K562 (cell line): Measurements from ENCODE around the gene CHN1.

Experiments used
- E2F4 ChIP-seq: sonication (generic); formaldehyde crosslinking; IDR thresholded peaks from 2 replicates; pipeline ENCODE4 v1.8.0; 2022; ENCODE audit warnings: mild to moderate bottlenecking, low read depth, missing genetic modification reagents
- HNRNPK ChIP-seq: fragments of 200-400 bp; formaldehyde crosslinking; IDR thresholded peaks from one replicate; pipeline ENCODE4 v1.6.1; 2018; ENCODE audit warnings: mild to moderate bottlenecking, low read depth, low read length; ENCODE audit not compliant: poor library complexity, severe bottlenecking
- HNRNPUL1 ChIP-seq: fragments of 200-400 bp; formaldehyde crosslinking; IDR thresholded peaks from 2 replicates; pipeline ENCODE4 v1.6.1; 2017; ENCODE audit warnings: low read length
- KAT2B ChIP-seq: IDR thresholded peaks from one replicate; pipeline ENCODE4 v1.6.1; 2012; ENCODE audit warnings: low read depth, mild to moderate bottlenecking, control low read depth, inconsistent platforms, low read length, moderate library complexity
- KLF16 ChIP-seq: IDR thresholded peaks from 2 replicates; pipeline ENCODE4 v1.6.1; 2016; ENCODE audit warnings: antibody characterized with exemption
- PTTG1 ChIP-seq: fragments of 450-650 bp; IDR thresholded peaks from 2 replicates; pipeline ENCODE4 v1.6.1; 2016; ENCODE audit warnings: low read depth, mild to moderate bottlenecking, missing genetic modification characterization, missing compliant biosample characterization
- TAF1 ChIP-seq: IDR thresholded peaks from 2 replicates; pipeline ENCODE4 v1.6.1; 2011; ENCODE audit warnings: mild to moderate bottlenecking, low read length, moderate library complexity; ENCODE audit not compliant: insufficient read depth, control insufficient read depth, severe bottlenecking; ENCODE audit errors: extremely low read depth
- ZBTB1 ChIP-seq: sonication (generic); formaldehyde crosslinking; IDR thresholded peaks from 2 replicates; pipeline ENCODE4 v1.8.1; 2023; ENCODE audit warnings: missing genetic modification reagents, low read depth, mild to moderate bottlenecking, borderline replicate concordance
- ZNF232 ChIP-seq: sonication (generic); formaldehyde crosslinking; IDR thresholded peaks from 2 replicates; pipeline ENCODE4 v1.8.0; 2022; ENCODE audit warnings: mild to moderate bottlenecking, missing genetic modification reagents
- ZNF274 ChIP-seq: IDR thresholded peaks from 2 replicates; pipeline ENCODE4 v1.6.1; 2011; ENCODE audit warnings: low read depth, mild to moderate bottlenecking, low read length, moderate library complexity, borderline replicate concordance
- ZNF75A ChIP-seq: fragments of 450-650 bp; formaldehyde crosslinking; IDR thresholded peaks from 2 replicates; pipeline ENCODE4 v1.4.0; 2020; ENCODE audit warnings: mild to moderate bottlenecking

GRCh38 chr2:174985614-174986013 is 19.6 kb downstream of the CHN1 start:
- TF ChIP-seq ZNF75A (CRISPR knock-in tag), result no peak
- no peak for TF ChIP-seq TAF1
- no peak for TF ChIP-seq ZNF274
- no peak for TF ChIP-seq HNRNPUL1
- no peak for TF ChIP-seq HNRNPK
- TF ChIP-seq ZBTB1 (CRISPR knock-in tag), result no peak
- no peak for TF ChIP-seq KAT2B
- no peak for TF ChIP-seq ZNF232 (CRISPR knock-in tag)
- TF ChIP-seq E2F4, result no peak
- no peak for TF ChIP-seq PTTG1 (tag)
- TF ChIP-seq KLF16, result no peak
